Amniotic epithelial cell (primary cell): Measurements from ENCODE around the gene GALC.

Source experiments
- DNase-seq: peaks from one replicate; pipeline ENCODE4 v3.0.0-alpha.2; 2010; ENCODE audit warnings: low read depth

The GALC gene

DNA sequence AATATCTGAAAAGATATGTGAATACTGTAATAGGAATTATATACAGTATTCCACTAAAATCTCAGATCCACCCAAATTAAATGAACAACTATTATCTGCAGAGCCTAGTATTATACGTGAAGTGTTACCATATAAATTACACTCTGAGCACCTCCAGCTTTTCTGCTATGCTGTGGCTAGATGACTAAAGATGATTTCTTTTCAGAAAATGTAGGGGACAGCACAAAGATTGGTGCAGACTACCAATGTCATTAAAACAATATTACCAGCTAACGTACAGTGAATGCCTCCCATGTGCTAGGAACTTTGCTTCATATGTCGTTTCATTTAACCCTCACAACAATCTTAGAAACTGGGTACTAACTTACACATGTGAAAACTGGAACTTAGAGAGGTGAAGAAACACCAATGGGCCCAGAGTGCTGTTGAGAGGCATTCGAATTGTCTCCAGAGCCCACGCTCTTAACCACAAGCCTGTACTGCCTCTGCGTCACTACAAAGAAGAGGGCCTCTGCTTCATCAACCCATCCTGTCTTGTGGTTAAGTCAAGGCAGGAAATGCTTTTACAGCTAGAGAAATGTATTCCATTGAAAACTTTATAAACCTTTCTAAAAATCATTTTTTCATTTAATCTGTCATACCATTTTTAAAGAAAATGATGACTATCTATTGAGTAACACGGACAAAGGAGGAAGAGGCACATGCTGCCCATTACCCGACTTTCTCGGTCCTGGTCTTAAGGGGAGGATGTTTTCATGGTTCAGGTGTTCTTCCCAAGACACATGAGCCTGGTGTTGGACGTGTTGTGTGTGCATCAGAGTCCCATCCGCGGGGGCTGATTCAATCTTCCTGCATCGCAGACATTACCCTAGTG, 13.2 kb upstream of the GALC start:
- DNase-seq: peak; percentile 33

- peak; percentile 16 for DNase-seq
Observed at GRCh38 chr14:88005050-88005481, 12.1 kb upstream of the GALC start, which contains the start of gene GPR65. GPR65 (plus strand) TSS chr14:88005135; CDS start chr14:88010848, 5,713 bp downstream.

GRCh38 chr14:88004506-88005036, 11.6 kb upstream of the GALC start:
- no peak for DNase-seq

DNA sequence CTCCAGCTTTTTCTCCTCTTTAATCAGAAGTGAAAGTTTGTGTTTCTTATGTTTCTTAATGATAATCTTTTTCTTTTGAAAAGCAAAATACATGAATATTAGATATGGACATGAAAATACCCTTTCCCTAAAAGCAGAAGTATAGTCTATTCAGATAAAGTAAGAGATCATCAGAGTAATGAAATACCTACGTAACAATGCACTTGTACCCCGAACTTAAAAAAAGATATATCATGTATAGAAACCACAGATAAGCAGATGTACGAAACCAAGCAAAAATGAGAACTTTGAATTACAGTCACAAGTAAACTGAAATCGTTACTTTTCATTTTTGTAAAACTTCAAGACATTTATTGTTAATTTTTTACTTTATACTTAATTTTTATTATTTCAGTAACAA, 10.4 kb upstream of the GALC start:
- no peak for DNase-seq

DNA sequence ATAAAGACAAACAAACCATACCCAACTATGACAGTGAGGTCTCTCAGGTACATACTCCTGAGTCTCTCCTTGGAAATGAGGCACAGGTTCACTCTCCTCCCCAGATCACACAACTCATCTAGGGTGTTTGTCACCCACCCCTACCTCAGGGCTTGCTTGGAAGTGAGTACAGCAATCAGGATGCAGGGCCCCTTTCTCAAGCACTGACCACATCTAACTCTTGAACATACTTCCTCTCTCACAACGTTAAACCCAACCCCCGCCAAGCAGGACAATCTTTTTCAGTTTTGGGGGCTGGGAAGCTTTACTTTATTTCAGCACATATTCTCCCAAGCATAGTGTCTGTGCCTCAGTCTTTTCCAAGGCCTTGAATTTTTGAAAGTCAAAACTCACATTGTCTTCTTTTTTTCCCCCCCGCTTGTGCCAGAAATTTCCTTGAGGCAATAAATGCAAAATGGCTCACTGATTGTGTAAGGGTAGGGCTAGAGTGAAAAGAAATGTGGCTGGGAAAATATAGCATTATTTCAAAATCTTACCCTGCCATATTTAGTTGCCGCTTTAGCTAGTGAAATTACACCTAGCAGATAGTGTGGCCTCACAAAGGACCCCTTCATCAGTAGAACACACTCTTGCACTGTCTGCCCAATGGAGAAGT, 9.6 kb upstream of the GALC start:
- DNase-seq: no peak

GRCh38 chr14:87999277-87999676, 6.3 kb upstream of the GALC start:
- no peak for DNase-seq

DNA sequence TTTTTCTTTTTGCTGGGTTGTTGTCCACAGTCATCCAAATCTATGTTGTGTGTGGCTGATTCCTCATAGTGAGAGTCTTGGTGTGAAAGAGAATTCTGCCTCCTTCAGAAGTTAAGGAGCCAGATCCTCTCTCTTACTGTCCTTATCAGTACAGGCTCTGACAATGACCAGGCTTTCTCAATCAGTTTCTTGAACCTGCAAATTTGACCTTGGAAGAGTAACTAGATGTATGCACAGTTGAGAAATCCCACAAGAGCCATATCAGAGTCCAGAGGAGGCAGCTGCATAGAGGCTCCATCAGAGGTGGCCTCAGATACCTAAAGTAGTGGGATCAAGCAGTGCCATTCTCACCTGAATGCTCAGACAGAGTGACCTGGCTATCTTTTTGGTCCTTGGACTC, 5.5 kb upstream of the GALC start:
- peak; percentile 16 for DNase-seq

GRCh38 chr14:87996291-87996592, 3.3 kb upstream of the GALC start:
- DNase-seq: peak; percentile 16

DNA sequence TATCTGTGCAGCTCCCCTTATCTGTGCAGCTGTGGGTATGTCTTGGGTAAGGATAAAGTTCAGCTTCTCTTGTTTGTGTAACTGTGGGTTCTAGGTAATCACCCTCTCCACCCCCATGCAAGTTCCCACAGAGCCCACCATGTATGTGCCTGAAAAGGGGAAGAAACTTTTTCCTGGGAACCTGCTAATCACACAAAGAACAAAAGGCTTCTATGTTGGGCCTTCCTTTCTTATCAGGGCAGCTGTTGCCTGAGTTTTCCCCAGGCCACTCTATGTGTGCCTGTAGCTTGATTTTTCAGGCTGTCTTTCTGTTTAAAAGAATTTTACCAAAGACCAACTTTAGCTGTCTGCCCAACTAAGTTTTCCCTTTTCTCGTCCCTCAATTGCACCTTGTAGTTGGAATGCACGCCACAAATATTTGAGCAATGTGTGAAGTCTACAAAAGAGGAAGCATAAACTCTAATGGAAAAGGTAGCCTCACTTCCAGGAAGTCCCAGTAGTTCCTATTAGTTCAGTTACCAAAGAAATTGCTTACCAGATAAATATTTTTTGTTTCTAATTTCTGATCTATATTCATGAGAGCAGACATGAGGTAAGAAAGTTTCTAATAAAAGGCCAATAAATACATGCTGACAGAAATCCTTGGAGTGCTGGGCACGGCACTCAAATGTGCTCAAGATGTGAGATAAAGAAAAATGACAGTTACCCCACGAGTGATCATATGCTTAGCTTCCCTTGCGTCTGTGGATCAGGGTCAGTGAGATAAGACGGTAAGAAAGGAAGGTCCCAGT, 2.7 kb upstream of the GALC start:
- DNase-seq: peak; percentile 78

GRCh38 chr14:87994974-87995373, 2.0 kb upstream of the GALC start:
- DNase-seq: peak; percentile 82

DNA sequence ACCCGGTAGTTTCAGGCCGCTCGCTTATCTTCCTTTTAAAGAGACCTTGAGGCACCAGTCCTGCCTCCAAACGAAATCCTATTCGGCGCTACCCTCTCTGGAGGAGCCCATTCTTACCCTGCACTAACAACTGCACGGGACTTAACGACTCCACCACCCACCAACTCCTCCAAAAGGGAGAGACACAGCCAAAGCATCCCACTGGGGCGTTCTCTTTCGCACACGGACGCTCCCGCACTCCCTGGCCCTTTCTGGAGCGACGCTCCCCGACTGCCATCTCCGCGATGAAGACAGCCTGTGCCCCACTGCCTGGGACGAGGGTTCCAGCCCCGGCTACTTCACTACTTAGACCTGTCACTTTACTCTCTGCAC, 650 bp downstream of the GALC start:
- DNase-seq: peak; percentile 15

GRCh38 chr14:87990682-87991081, 2.3 kb downstream of the GALC start:
- peak; percentile 19 for DNase-seq

- peak; percentile 18 for DNase-seq
Observed at GRCh38 chr14:87989956-87990299, 3.1 kb downstream of the GALC start.

GRCh38 chr14:87989221-87989955, 3.6 kb downstream of the GALC start:
- no peak for DNase-seq

DNA sequence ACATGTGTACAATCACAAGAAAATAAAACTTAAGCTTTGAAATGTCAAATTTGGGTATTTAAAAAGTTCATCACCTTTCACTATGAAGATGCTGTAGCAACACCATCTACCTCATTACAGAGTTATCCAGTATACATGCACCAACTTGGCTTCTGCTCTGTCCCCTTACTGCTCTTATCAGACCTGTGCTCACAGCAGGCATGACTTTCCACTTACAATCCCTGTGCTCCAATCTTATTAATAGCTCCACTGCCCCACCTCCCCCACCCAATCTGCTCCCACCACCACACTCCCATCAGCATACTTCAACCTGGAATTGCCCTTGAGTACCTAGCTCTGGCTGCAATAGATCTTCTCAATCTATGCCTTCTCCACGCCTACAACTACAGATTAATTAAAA, 13.3 kb downstream of the GALC start:
- no peak for DNase-seq

- DNase-seq: peak; percentile 16
Observed at GRCh38 chr14:87975636-87976035, 17.3 kb downstream of the GALC start.

DNA sequence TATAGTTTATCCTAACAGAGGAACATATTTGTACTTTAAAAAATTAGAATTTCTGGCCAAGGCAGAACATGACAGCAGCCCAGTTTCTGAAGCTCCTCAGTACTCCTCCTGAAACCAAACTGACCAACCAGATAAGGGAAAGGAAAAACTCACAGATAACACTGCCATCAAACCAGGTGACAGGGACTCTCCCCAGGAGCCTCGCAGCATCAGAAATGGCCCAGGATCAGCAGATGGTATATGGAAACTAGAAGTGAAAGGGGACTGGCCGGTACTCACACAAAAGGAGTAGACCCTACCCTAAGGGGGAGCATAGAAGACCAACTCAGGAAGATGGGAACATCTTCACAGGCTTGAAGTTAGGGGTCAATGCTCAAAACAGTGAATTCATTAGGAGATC, 22.0 kb downstream of the GALC start:
- no peak for DNase-seq

DNA sequence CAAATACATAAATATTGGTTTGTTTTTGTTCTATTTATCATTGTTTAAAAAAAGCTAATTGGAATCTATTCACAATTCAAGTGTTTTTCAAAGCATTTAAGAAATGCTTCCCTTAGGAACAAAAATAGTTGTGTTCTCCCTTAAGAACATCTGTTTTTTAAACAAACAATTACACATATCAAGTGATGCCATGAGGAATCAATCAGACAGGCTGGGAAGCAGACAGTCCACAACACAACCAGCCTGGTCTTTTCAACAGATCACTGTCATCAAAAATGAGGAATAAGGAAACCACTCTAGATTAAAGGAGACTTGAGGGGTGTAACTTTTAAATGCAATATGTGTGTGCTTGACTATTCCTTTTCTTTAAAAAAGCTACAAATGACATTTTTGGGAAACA, 25.5 kb downstream of the GALC start:
- DNase-seq: no peak

GRCh38 chr14:87966816-87967215, 26.2 kb downstream of the GALC start:
- peak; percentile 30 for DNase-seq

- no peak for DNase-seq
Observed at GRCh38 chr14:87961246-87961645, 31.7 kb downstream of the GALC start.

DNA sequence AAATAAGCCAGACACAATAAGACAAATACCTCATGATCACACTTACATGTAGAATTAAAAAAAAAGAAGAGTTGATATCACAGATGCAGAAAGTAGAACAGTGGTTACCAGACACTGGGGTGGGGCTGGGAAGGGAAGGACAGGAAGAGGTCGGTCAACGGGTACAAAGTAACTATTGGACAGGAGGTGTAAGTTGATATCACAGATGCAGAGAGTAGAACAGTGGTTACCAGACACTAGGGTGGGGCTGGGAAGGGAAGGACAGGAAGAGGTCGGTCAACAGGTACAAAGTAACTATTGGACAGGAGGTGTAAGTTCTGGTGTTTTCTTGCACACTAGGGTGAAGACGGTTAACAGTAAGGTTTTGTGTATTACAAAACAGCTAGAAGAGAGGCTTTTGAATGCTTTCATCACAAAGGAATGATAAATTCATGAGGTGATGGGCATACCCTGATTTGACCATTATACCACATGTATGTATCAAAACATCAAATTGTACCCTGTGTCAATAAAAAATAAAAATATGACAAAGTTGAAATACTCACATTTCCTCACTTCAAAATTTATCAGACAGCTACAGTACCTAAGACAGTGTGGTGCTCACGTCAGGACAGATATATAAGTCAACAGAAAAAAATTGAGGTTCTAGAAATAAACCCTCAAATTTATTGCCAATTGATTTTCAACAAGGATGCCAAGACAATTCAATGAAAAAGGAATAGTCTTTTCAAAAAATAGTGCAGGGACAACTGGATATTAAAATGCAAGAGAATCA, 32.8 kb downstream of the GALC start:
- no peak for DNase-seq
